Erythroblast (primary cell): Measurements from ENCODE around the gene IRF5.

ENCODE experiments used
- GATA1 ChIP-seq: IDR thresholded peaks from 2 replicates; pipeline ENCODE4 v1.6.1; 2011; ENCODE audit warnings: low read depth, mild to moderate bottlenecking, control low read depth, low read length, moderate library complexity
- POLR2A ChIP-seq: IDR thresholded peaks from 2 replicates; pipeline ENCODE4 v1.6.1; 2011; ENCODE audit warnings: mild to moderate bottlenecking, low read length

DNA sequence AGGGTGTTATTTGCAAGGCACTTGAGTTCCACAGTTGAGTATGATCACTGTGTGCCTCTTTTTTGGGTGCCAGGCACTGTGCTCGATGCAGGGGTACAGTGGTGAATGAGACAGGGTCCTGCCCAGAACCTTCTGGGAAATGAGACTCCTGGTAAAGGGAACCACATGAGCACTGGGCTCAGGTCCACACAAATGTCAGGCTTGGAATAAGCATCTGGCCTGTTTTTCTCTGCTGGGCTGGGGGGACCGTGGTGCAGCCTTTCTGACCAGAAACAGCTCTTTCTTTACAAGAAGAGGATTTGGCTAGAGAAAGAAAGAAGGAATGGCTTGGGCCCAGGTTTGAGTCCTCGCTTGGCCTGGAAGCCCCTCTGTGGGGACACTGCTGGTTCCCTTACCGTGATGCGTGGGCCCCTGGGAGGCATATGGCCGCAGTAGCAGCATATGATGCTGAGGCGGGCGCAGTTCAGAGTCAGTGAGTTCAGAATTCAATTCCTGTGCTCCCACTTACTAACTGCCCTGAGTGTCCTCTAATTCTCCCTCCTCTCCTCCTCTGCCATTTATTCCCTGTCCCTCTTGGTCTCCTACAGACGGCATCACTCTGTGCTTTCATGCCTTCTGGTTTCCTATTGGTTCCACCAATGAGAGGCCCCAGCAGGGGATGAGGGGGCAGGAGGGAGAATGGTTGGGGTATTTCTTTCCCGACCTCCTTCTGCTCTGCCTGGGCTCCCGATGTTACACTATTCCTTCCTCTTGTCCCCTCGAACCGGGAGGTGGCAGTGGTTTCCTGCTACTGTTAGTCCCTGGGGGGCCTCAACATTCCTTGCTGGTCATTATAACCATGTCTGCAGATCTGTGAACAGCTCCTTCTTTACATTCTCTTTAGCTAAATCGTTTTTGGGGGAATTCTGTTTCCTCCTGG, 17.6 kb upstream of the IRF5 start:
- TF ChIP-seq POLR2A (no peak), GATA1 (no peak)
